OCI-LY3 (cell line): Measurements from ENCODE around the gene ADAMTS14.

Experiments used
- EZH2phosphoT487 ChIP-seq: fragments of 200-600 bp; shearing (Covaris generic); IDR thresholded peaks from 2 replicates; pipeline ENCODE4 v1.6.1; 2018; ENCODE audit warnings: antibody characterized with exemption, mixed run types, low read depth
- TF ChIP-seq, protein P1 (sequence below): fragments of 200-600, 300-600 bp; sonication (generic); IDR thresholded peaks from 2 replicates; pipeline ENCODE4 v1.5.1; 2014; ENCODE audit warnings: antibody characterized with exemption, low read length, low read depth

DNA sequence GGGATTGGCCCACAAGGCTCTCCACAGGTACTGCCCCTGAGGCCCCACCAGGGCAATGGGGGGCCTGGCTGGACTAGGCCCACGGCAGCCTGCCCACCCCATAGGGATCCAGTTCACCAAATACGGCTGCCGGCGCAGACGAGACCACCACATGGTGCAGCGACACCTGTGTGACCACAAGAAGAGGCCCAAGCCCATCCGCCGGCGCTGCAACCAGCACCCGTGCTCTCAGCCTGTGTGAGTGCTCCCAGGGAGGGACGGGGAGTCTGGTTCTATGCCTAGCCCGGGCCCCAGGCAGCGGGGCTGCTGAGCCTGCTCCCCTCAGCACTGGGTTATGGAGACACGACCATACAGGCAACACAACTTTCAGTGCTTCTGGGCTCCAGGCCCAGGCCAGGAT is 79.7 kb downstream of the ADAMTS14 start:
- TF ChIP-seq EZH2phosphoT487, result no peak
- TF ChIP-seq, protein P1, sequence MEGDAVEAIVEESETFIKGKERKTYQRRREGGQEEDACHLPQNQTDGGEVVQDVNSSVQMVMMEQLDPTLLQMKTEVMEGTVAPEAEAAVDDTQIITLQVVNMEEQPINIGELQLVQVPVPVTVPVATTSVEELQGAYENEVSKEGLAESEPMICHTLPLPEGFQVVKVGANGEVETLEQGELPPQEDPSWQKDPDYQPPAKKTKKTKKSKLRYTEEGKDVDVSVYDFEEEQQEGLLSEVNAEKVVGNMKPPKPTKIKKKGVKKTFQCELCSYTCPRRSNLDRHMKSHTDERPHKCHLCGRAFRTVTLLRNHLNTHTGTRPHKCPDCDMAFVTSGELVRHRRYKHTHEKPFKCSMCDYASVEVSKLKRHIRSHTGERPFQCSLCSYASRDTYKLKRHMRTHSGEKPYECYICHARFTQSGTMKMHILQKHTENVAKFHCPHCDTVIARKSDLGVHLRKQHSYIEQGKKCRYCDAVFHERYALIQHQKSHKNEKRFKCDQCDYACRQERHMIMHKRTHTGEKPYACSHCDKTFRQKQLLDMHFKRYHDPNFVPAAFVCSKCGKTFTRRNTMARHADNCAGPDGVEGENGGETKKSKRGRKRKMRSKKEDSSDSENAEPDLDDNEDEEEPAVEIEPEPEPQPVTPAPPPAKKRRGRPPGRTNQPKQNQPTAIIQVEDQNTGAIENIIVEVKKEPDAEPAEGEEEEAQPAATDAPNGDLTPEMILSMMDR, result no peak
